Measurements from ENCODE around the gene H2BK1. TPM values are rescaled to one million over a fixed set of nuclear protein-coding genes. Genes with fewer than 3 reads are reported as not detected.

The H2BK1 gene
- total RNA-seq, 1 donor from 2014 or later, result not detected

- no peak for DNase-seq (ENCODE audit: low spot score in 2 of 2, unreplicated experiment in 2 of 2)
- Mint-ChIP-seq H3K27ac (peak overlapping the region; percentile 92), H3K4me3 (peak overlapping the region; percentile 99), H3K9me3 (no peaks in the 10 kb centered on the region), H3K36me3 (peaks cover 1% of the 10 kb centered on the region), H3K27me3 (ENCODE audit: low read depth) (no peaks in the 10 kb centered on the region), H3K4me1 (peaks cover 58% of the 10 kb centered on the region)
- no peak for TF ChIP-seq CTCF (IDR thresholded peaks at IDR 0.05; ENCODE audit: unreplicated experiment)
Observed at GRCh38 chr7:151246851-151247580, 36.7 kb upstream of the H2BK1 start.

- Mint-ChIP-seq H3K36me3 (peaks cover 2% of the 10 kb centered on the region), H3K4me3 (peak overlapping the region; percentile 99), H3K9me3 (no peaks in the 10 kb centered on the region), H3K4me1 (peaks cover 57% of the 10 kb centered on the region), H3K27me3 (ENCODE audit: low read depth) (no peaks in the 10 kb centered on the region), H3K27ac (peak overlapping the region; percentile 92)
- no peak for TF ChIP-seq CTCF (IDR thresholded peaks at IDR 0.05; ENCODE audit: unreplicated experiment)
- no peak for DNase-seq (ENCODE audit: low spot score in 2 of 2, unreplicated experiment in 2 of 2)
Observed at GRCh38 chr7:151246102-151246850, 36.0 kb upstream of the H2BK1 start.

DNA sequence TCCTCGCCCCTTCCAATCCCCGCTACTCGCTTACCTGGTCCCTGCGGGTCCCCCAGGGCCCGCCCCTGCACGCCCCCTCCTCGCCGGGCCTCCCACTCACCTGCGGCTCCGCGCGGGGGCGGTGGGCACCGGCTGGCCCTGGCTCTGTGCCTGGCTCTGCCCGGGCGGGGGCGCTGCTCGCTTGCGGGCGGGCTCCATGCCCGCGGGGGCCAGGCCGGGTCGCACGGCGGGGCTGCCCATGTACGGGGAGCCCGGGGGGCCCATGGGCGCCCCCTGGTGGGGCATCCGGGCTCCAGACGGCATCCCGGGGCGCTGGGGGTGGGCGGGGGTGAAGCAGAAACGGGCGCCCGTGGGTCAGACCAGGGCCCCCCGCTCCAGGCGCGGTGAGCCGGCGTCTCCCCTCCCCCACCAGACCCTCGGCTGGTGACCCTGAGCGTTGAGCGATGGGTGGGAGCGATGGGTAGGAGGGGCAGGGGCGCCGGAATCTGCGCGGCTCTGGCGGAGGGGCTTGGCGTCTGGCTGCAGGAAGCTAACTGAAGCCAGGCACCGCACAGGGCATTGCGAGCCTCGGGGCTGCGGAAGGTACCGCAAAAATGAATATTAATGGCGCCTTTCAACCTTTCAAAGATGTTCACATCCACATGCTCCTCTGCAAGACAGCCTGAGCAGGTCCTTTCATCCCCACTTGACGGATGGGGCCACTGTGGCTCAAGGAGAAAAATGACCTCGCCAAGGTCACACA, 35.2 kb upstream of the H2BK1 start:
- H3K4me3 Mint-ChIP-seq, result peak overlapping the region; percentile 99
- no peaks in the 10 kb centered on the region for H3K27me3 Mint-ChIP-seq (ENCODE audit: low read depth)
- peak; percentile 44 to 74 for DNase-seq (ENCODE audit: low spot score in 2 of 2, unreplicated experiment in 2 of 2)
- H3K36me3 Mint-ChIP-seq, result peaks cover 2% of the 10 kb centered on the region
- peak; percentile 79 for TF ChIP-seq CTCF (IDR thresholded peaks at IDR 0.05; ENCODE audit: unreplicated experiment)
- no peak overlapping the region for H3K27ac Mint-ChIP-seq
- H3K9me3 Mint-ChIP-seq, result no peaks in the 10 kb centered on the region
- peaks cover 50% of the 10 kb centered on the region for H3K4me1 Mint-ChIP-seq

GRCh38 chr7:151244841-151245346, 34.6 kb upstream of the H2BK1 start:
- Mint-ChIP-seq H3K36me3 (peaks cover 5% of the 10 kb centered on the region), H3K27me3 (ENCODE audit: low read depth) (no peaks in the 10 kb centered on the region), H3K4me1 (peaks cover 43% of the 10 kb centered on the region), H3K9me3 (no peaks in the 10 kb centered on the region), H3K27ac (peak overlapping the region; percentile 36), H3K4me3 (peak overlapping the region; percentile 60)
- no peak for TF ChIP-seq CTCF (IDR thresholded peaks at IDR 0.05; ENCODE audit: unreplicated experiment)
- DNase-seq (ENCODE audit: low spot score in 2 of 2, unreplicated experiment in 2 of 2), result no peak

DNA sequence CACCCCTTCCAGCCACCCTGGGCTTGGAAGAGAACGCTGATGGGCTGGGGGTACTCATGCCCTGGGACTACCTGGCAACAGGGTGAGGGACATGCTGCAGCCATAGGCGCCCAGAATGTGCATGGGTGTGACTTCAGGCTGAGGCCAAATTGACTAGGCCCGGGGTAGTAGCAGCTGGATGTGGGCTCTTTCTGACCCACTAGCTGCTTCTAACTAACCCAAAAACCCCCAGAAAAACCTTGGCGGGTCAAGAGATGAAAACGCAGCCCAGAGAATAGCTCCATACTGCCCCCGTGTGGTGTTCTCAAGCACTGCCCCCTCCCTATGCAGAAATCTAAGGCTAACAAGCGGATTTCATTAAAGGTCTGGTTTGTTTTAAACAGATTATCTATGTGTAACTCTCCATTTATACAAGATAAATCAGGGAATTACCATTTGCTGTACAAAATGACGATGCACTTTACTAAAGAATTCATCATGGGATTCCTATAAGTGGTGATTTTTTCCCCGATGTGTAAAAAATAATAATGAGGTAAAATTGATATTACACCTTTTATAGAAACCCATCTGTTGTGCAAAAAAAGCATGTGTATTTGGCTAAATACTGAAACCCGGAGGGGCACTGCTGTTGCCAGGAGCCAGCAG, 34.0 kb upstream of the H2BK1 start:
- Mint-ChIP-seq H3K4me3 (peak overlapping the region; percentile 60), H3K36me3 (peaks cover 5% of the 10 kb centered on the region), H3K27me3 (ENCODE audit: low read depth) (no peaks in the 10 kb centered on the region), H3K4me1 (peaks cover 37% of the 10 kb centered on the region), H3K9me3 (no peaks in the 10 kb centered on the region), H3K27ac (peak overlapping the region; percentile 36)
- peak; percentile 81 for TF ChIP-seq CTCF (IDR thresholded peaks at IDR 0.05; ENCODE audit: unreplicated experiment)
- DNase-seq (ENCODE audit: low spot score in 2 of 2, unreplicated experiment in 2 of 2), result peak in 1 of 2 experiments; percentile 66

Data from mesothelial cell of epicardium (in vitro differentiated cells).